Stimulated activated CD8-positive, alpha-beta memory T cell treated with anti-CD3 and anti-CD28 coated beads, Interleukin-15, amount 100 ng/mL, for 1 hour (primary cell): ENCODE results near the gene SECISBP2L.

Source experiments
- DNase-seq: peaks from one replicate; pipeline ENCODE4 v3.0.0-alpha.2; 2020; ENCODE audit warnings: low read depth

Gene SECISBP2L

GRCh38 chr15:48966595-48967301 lies 79.5 kb downstream of the SECISBP2L start:
- no peak for DNase-seq

GRCh38 chr15:48965972-48966371 lies 80.3 kb downstream of the SECISBP2L start:
- no peak for DNase-seq

GRCh38 chr15:48964898-48965297 lies 81.3 kb downstream of the SECISBP2L start:
- no peak for DNase-seq

GRCh38 chr15:48963524-48964113 lies 82.6 kb downstream of the SECISBP2L start, which contains the start of gene SHC4:
Gene SHC4, minus strand, starts transcription at chr15:48963919. Its CDS starts 904 bp downstream, at chr15:48963015.
- DNase-seq, result no peak

- no peak for DNase-seq
Measured at GRCh38 chr15:48962662-48963523, 83.4 kb downstream of the SECISBP2L start.

GRCh38 chr15:48955967-48956366 lies 90.3 kb downstream of the SECISBP2L start:
- DNase-seq, result no peak

GRCh38 chr15:48955370-48955769 lies 90.9 kb downstream of the SECISBP2L start:
- no peak for DNase-seq

GRCh38 chr15:48954538-48954937 lies 91.7 kb downstream of the SECISBP2L start:
- no peak for DNase-seq

GRCh38 chr15:48946840-48947187 lies 99.4 kb downstream of the SECISBP2L start:
- no peak for DNase-seq

- no peak for DNase-seq
Measured at GRCh38 chr15:48946074-48946839, 100.0 kb downstream of the SECISBP2L start.

GRCh38 chr15:48945386-48945785 lies 100.9 kb downstream of the SECISBP2L start:
- no peak for DNase-seq

- DNase-seq, result no peak
Measured at GRCh38 chr15:48941904-48942303, 104.3 kb downstream of the SECISBP2L start.

- DNase-seq, result no peak
Measured at GRCh38 chr15:48940508-48940907, 105.7 kb downstream of the SECISBP2L start.

GRCh38 chr15:48939648-48940047 lies 106.6 kb downstream of the SECISBP2L start:
- no peak for DNase-seq
